ENCODE measurements around the gene SRRM1. TPM values are rescaled to one million over a fixed set of nuclear protein-coding genes. Genes with fewer than 3 reads are reported as not detected.

The SRRM1 gene
- total and polyA plus RNA-seq, 2 of the 8 experiments (the other 6 are each of a cell fraction or from before 2014, with no cell fraction given): 77.1 to 255 TPM

- TF ChIP-seq CHD7 (IDR thresholded peaks at IDR 0.05; ENCODE audit: insufficient replicate concordance, low read length) (no peak), POLR2A (IDR thresholded peaks at IDR 0.05; ENCODE audit: control extremely low read depth in 1 of 2, low read depth in 2 of 2, low read length in 2 of 2) (no peak), BCL11A (IDR thresholded peaks at IDR 0.05; ENCODE audit: low read depth in 2 of 2, low read length in 2 of 2) (no peak), JUND (IDR thresholded peaks at IDR 0.05; ENCODE audit: low read length) (no peak), RNF2 (IDR thresholded peaks at IDR 0.05; ENCODE audit: borderline replicate concordance, low read depth, low read length, missing control alignments, poor library complexity, severe bottlenecking) (no peak), SRF (IDR thresholded peaks at IDR 0.05; ENCODE audit: low read depth, low read length) (no peak), RAD21 (IDR thresholded peaks at IDR 0.05 in 1 of 2, conservative IDR thresholded peaks at IDR 0.05 in 1 of 2; ENCODE audit: low read depth in 2 of 2, low read length in 2 of 2) (no peak)
These were observed 77.0 kb downstream of the SRRM1 start (continued) for GRCh38 chr1:24720152-24720551.

All from H1 (cell line).